Measurements from ENCODE around the gene LYZL1.

DNA sequence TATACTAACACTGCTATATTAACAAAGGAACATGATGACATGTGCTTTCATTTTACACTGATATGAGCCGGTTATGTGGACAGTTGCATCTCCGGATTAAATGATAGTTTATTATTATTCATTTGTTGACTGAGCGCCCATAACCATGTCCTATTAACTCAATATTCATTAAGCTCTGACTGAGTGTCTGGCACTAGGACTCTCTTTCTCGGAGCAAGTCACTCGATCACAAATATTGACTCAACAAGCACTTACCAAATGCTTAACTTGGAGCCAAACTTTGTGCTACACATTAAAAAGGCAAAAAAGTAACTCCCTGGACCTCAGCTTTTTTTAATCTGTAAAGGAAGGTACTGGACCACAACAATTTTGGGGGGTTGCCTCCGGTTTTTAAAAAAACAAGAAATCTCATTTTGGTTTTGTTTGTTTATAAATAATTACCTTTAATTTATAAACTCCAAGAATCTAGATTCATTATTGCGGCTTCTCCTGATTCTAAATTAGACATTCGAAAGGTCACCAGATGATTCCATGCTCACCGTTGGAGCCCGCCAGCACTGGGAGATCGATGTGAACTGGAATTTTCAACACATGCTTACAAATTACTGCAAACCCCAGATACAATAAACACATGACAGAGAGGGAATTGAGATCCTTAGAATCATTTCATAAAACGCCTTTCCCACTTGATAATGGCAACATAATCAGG is 8.9 kb upstream of the LYZL1 start:
- TF ChIP-seq, protein P1, sequence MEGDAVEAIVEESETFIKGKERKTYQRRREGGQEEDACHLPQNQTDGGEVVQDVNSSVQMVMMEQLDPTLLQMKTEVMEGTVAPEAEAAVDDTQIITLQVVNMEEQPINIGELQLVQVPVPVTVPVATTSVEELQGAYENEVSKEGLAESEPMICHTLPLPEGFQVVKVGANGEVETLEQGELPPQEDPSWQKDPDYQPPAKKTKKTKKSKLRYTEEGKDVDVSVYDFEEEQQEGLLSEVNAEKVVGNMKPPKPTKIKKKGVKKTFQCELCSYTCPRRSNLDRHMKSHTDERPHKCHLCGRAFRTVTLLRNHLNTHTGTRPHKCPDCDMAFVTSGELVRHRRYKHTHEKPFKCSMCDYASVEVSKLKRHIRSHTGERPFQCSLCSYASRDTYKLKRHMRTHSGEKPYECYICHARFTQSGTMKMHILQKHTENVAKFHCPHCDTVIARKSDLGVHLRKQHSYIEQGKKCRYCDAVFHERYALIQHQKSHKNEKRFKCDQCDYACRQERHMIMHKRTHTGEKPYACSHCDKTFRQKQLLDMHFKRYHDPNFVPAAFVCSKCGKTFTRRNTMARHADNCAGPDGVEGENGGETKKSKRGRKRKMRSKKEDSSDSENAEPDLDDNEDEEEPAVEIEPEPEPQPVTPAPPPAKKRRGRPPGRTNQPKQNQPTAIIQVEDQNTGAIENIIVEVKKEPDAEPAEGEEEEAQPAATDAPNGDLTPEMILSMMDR (IDR thresholded peaks at IDR 0.05), result no peak
- TF ChIP-seq, protein P2, sequence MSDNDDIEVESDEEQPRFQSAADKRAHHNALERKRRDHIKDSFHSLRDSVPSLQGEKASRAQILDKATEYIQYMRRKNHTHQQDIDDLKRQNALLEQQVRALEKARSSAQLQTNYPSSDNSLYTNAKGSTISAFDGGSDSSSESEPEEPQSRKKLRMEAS (CRISPR knock-in tag; IDR thresholded peaks at IDR 0.05), result no peak
- TF ChIP-seq JUN (CRISPR knock-in tag; IDR thresholded peaks at IDR 0.05) (no peak), RELA (CRISPR knock-in tag; IDR thresholded peaks at IDR 0.05; ENCODE audit: borderline replicate concordance) (no peak), TCF7 (CRISPR knock-in tag; IDR thresholded peaks at IDR 0.05; ENCODE audit: low read depth) (no peak), CREM (CRISPR knock-in tag; IDR thresholded peaks at IDR 0.05) (no peak), ZNF317 (CRISPR knock-in tag; IDR thresholded peaks at IDR 0.05; ENCODE audit: borderline replicate concordance, low read depth) (no peak)
- TF ChIP-seq, protein P3, sequence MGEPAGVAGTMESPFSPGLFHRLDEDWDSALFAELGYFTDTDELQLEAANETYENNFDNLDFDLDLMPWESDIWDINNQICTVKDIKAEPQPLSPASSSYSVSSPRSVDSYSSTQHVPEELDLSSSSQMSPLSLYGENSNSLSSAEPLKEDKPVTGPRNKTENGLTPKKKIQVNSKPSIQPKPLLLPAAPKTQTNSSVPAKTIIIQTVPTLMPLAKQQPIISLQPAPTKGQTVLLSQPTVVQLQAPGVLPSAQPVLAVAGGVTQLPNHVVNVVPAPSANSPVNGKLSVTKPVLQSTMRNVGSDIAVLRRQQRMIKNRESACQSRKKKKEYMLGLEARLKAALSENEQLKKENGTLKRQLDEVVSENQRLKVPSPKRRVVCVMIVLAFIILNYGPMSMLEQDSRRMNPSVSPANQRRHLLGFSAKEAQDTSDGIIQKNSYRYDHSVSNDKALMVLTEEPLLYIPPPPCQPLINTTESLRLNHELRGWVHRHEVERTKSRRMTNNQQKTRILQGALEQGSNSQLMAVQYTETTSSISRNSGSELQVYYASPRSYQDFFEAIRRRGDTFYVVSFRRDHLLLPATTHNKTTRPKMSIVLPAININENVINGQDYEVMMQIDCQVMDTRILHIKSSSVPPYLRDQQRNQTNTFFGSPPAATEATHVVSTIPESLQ (CRISPR knock-in tag; IDR thresholded peaks at IDR 0.05), result no peak
- TF ChIP-seq, protein P4, sequence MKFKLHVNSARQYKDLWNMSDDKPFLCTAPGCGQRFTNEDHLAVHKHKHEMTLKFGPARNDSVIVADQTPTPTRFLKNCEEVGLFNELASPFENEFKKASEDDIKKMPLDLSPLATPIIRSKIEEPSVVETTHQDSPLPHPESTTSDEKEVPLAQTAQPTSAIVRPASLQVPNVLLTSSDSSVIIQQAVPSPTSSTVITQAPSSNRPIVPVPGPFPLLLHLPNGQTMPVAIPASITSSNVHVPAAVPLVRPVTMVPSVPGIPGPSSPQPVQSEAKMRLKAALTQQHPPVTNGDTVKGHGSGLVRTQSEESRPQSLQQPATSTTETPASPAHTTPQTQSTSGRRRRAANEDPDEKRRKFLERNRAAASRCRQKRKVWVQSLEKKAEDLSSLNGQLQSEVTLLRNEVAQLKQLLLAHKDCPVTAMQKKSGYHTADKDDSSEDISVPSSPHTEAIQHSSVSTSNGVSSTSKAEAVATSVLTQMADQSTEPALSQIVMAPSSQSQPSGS (CRISPR knock-in tag; IDR thresholded peaks at IDR 0.05; ENCODE audit: borderline replicate concordance, low read depth), result no peak
- TF ChIP-seq, protein P5, sequence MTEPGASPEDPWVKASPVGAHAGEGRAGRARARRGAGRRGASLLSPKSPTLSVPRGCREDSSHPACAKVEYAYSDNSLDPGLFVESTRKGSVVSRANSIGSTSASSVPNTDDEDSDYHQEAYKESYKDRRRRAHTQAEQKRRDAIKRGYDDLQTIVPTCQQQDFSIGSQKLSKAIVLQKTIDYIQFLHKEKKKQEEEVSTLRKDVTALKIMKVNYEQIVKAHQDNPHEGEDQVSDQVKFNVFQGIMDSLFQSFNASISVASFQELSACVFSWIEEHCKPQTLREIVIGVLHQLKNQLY (CRISPR knock-in tag; IDR thresholded peaks at IDR 0.05), result no peak
